Activated CD4-positive, CD25-positive, alpha-beta regulatory T cell treated with anti-CD3 and anti-CD28 coated beads, Interleukin-2, amount 50 U/mL, for 16 hours (primary cell): Measurements from ENCODE around the gene MYH14.

Experiments used
- DNase-seq: peaks from one replicate; pipeline ENCODE4 v3.0.0-alpha.2; 2020; ENCODE audit warnings: low read depth, low spot score

MYH14 gene

GRCh38 chr19:50192463-50193211, 10.8 kb upstream of the MYH14 start:
- DNase-seq: no peak

GRCh38 chr19:50195224-50195623, 8.2 kb upstream of the MYH14 start:
- DNase-seq: no peak

DNA sequence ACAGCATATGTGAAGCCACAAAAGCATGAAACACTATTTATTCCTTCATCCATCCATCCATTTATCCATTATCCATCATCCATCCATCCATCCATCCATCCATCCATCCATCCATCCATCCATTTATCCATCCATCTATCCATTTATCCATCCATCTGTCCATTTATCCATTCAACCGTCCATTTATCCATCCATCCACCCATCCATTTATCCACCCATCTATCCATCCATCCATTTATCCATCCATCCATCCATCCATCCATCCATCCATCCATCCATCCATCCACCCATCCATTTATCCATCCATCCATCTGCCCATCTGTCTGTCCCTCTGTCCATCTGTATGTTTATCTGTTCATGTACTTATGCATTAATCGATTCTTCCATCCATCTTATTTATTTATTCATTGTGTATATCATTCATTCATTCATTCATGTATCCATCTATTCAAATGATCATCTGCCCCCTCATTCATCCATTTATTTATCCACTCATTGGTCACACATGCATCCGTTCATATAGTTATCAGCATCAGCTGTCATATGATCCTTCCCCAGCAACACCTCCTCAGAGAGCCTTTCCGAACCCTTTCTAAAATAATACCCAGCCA, 7.0 kb upstream of the MYH14 start:
- DNase-seq: no peak

GRCh38 chr19:50197348-50197747, 6.1 kb upstream of the MYH14 start:
- no peak for DNase-seq

- DNase-seq: no peak
Observed at GRCh38 chr19:50198431-50199258, 4.8 kb upstream of the MYH14 start.

GRCh38 chr19:50199259-50199555, 4.2 kb upstream of the MYH14 start:
- no peak for DNase-seq

DNA sequence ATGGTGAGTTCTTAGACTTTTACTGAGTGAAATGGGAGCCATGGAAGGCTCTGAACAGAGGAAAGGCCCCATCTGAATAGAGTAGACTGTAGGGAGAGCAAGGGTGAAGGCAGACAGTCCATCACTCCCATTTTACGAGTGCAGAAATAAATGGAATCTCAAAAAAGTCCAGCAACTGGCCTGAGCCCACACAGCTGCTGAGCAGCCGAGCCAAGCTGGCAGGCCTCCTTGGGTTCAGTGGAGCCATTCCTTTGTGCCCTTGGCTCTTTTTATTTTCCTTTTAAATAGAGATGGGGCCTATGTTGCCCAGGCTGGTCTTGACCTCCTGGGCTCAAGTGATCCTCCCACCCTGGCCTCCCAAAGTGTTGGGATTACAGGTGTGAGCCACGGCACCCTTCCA, 1.0 kb upstream of the MYH14 start:
- DNase-seq: no peak

GRCh38 chr19:50202962-50203280, 501 bp upstream of the MYH14 start:
- no peak for DNase-seq

- DNase-seq: no peak
Observed at GRCh38 chr19:50204081-50204428, 633 bp downstream of the MYH14 start.

DNA sequence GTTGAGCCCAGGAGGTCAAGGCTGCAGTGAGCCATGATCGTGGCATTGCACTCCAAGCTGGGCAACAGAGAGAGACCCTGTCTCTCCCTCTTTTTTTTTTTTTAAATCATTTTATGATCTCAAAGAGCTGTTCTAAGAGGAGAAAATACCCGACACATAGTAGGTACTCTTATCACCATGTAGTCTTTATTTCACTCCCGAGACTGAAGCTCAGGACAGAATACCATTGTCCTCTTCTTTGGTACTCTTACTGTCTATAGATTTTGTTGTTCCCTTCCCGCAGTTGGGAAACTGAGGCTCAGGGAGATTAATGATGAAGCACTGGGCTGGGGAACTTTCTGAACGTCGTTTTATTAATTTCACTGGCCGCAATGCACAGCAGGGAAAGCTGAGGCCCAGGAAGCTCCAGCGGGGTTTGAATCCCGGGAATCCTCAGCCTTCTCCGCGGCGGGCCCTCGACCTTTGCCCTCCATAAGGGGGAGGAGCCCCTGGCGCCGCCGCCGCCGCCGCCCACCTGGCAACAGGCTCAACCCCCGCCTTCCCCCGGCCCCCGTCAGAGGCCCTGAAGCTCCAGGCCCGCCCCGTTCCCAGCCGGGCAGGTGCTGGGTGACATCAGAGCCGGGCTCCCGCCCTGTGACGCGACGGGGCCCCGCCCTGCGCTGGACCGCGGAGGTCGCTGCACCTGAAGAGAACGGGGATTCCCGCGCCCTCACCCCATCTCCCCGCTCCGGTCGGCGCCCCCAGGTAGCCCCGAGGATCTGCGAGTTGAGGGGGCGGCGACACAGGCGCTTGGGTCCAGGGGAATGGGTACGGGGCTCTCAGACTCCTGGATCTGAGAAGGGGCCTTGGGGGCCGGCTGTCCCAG, 1.6 kb downstream of the MYH14 start:
- DNase-seq: no peak

- DNase-seq: no peak
Observed at GRCh38 chr19:50205681-50206138, 2.3 kb downstream of the MYH14 start.

DNA sequence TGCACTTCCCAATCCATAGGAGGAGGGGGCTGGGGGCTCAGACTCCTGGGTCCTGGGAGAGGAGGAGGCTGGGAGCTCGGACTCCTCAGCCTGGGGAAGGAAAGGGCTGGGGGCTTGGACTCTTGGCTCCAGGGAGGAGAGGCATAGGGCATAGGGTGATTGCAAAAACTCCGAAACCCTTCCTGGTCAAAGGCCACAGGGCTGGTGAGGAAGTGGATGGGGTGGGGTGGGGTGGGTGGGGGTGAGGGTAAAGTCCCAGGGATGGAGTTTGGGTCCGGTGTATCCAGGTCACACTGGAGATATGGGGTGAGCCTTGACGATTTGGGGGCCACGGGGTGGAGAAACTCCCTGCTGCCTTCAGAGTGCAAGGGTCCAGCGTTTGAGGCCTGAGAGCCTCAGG, 2.8 kb downstream of the MYH14 start:
- DNase-seq: no peak

GRCh38 chr19:50207730-50208129, 4.3 kb downstream of the MYH14 start:
- DNase-seq: no peak

DNA sequence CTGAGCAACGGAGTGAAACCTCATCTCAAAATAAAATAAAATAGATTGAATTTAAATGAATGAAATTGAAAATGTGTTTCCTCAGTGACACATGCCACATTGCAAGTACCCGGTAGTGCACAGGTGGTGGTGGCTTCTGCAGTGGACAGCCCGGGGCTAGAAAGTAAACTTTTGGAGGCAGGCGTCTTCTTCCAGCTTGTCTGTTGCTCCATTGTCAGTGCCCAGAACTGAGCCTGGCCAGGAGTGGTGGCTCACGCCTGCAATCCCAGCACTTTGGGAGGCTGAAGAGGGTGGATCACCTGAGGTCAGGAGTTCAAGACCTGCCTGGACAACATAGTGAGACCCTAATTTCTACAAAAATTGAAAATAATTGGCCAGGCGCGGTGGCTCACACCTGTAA, 5.7 kb downstream of the MYH14 start:
- no peak for DNase-seq

- no peak for DNase-seq
Observed at GRCh38 chr19:50210425-50210824, 7.0 kb downstream of the MYH14 start.

DNA sequence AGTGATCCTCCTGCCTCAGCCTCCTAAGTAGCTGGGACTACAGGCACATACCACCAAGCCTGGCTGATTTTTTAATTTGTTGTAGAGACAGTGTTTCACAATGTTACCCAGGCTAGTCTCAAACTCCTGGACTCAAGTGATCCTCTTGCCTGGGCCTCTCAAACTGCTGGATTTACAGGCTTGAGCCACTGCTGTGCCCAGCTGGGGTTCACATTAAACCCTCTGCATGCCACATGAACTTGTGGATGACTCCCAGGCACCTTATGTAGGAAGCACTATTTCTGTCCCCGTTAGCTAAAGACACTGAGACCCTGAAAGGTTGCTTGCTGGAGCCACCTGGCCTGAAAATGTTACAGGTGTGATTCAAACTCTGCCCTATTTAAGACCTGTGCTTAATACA, 10.5 kb downstream of the MYH14 start:
- no peak for DNase-seq

GRCh38 chr19:50214699-50215543, 11.5 kb downstream of the MYH14 start:
- no peak for DNase-seq

- DNase-seq: no peak
Observed at GRCh38 chr19:50215820-50216219, 12.4 kb downstream of the MYH14 start.

DNA sequence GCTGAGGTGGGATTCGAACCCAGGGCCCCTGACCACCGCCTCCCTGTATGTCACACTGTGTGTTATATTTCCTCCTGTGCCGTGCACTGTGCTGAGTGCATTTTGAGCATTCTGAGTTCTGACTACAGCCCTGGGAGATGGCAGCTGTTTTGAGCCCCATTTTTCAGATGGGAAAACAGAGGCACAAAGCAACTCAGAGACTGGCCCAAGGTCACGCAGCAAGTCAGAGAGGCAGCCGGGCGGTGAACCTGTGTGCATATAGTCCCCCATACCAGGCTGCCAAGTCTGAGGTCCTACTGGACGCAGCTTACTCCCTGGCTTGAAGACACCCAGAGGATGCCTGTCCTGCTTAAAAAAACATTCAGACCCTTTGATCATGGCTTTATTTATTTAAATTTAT, 17.7 kb downstream of the MYH14 start:
- no peak for DNase-seq

GRCh38 chr19:50222691-50223438, 19.4 kb downstream of the MYH14 start:
- no peak for DNase-seq

- no peak for DNase-seq
Observed at GRCh38 chr19:50223439-50223716, 20.0 kb downstream of the MYH14 start.
